ENCODE measurements around the gene TRAF1.

TRAF1 gene

GRCh38 chr9:120904061-120904977, 22.3 kb downstream of the TRAF1 start:
- DNase-seq = no peak

DNA sequence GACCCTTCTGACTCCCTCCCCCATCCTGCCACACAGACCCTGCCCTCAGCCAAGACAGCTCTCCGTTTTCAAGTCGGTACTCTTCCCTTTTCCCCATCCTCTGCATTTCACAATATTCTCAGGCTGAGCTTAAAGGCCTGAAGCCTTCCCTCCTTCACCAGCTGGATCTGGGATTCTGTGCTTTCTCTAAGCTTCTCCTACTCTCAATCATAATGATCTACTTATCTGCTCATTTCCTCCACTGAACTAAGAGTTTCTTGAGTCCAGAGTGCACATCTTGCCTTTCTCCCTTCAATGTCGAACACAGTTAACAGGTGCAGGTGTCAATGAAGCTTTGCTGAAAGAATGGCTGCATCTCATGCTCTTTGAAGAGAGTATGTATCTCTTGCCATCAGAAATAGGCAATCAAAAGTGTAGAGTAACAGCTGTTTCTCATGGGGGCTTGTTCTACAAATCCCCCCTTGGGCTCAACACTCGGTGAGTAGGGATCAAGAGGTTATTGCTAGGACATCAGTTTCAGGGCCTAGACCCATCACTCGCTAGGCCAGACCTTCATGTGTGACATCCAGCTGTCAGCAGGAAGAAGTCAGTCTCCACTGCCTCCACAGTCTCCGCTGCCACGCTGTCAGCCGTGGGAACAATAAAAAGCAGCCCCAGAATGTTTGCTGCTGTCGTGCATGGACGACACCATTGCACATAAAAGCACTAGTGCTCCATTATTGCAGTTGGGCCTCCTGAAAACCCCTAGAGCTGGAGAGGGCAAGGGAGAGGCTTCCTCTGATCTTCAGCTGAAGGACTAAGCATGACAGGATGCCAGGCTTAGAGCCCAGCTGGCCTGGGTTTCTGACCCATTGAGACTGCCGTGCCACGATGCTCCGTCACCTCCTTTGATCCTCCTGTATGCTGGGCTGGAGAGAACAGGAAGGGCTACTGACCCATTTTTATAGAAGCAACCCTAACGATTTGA, 23.7 kb downstream of the TRAF1 start:
- no peak for DNase-seq

DNA sequence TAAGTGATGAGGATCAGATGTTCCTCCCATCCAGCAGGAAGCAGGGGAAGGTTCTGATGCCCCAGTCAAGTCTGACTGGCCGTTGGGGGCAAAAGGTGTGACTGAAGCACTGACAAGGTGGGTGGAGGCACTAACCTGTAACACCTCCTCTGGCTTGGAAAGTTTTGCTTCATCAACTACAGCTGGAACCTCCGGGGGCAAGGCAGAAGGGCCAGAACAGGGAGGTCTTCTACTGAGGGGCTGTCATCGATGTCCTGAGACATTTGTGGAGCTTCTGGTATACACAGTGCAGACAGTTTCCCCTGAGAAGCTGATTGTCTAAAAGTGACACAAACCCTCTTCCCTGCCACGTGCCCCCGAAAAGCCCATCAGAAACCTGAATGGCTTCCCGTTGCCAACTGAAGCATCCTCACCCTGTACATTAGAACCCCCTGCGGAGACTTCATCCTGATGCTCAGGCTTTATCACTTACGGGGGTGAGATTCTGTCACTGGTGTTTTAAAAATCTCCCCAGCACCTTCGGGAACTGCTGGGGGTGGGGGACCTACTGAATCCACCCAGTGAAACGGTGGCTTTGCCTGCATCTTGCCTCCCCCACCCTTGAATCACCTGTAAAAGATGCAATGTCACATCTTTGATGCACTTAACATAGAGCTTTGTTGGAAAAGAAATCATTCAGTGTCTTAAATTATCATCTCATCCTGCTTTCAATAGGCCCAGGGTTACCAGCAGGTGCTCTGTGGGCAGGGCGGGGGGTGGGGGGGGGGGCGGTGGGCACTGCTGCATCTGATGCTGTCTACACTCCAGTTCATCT, 24.6 kb downstream of the TRAF1 start:
- no peak for DNase-seq

- no peak for DNase-seq
Measured at GRCh38 chr9:120900824-120901223, 25.8 kb downstream of the TRAF1 start.

DNA sequence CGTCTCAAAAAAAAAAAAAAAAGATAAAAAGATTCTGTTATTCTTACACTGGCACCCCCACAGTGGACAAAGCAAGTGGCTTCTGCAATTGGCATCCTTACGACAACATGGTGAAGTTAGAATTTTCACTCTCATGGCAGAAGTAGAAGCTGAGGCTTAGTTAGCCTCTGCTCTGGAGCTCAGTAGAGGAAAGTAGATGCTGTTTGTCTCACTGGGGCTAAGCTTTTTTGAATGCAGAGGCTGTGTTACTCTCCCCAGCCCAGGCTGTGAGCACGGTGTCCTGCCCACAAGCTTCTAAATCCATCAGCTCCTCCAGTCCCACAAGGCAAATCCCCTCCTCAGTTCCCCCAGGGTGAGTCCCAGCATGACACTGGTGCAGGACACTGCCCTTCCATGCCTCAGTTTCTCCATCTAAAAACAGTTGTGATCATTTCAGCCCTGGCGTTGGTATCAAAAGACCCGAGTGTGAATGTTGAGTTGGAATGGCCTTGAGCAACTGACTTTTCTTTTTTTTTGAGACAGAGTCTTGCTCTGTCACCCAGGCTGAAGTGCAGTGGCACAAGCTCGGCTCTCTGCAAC, 27.0 kb downstream of the TRAF1 start:
- DNase-seq = no peak

DNA sequence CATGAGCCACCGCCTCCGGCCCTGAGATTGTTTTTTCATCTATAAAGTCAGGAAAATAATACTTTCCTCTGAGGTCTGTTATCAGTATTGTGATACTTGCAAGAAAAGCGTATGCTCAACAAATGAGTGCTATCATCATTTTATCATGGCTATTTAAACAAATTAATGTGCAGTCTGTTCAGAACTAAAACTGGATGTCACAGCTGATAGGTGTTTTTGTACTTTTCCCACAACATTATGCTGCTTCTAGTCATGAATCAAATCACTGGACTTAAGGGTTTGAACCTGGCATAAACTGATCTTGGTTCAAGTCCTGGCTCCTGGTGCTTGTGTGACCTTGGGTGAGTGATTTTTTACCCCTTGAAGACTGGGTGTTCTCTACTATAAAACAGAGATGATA, 28.2 kb downstream of the TRAF1 start:
- DNase-seq = no peak

GRCh38 chr9:120895951-120896350, 30.6 kb downstream of the TRAF1 start:
- no peak for DNase-seq

DNA sequence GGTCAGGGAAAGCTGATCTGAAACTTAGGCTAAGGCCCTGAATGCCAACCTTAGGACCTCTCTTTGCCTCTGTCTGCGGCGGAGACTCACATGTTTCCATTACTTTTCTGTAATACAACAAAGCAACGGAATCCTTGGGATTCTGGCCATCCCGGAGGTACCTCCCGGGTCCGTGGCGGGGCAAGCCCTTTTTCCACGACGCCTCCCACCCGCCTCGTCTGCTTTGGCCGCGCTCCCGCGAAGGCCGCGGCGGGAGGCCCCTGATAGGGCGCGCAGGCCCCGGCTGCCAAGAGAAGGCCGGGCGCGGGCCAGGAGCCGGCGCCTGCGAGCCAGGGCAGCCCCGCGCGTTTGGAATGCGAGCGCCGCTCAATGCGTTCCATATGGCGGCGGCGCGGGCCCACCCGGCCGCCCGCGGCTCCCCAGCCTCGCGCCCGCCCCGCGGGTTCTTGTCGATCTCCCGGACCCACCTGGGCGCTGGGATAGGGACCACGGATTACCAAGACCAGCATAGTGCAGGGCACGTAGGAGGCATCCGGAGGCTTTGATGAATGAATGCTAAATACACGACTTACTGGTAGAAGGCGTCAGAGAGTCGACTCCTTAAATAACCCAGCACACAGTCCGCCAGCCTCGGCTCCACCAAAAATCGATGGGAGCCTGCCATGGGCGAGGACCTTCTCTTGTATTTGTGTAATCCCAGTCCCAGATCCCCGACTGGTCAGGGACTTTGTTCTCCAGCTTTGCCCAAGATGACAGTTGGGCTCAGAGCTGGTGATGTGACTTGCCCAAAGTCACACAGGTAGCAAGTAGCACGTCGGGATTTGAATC, 32.1 kb downstream of the TRAF1 start:
- DNase-seq = no peak

DNA sequence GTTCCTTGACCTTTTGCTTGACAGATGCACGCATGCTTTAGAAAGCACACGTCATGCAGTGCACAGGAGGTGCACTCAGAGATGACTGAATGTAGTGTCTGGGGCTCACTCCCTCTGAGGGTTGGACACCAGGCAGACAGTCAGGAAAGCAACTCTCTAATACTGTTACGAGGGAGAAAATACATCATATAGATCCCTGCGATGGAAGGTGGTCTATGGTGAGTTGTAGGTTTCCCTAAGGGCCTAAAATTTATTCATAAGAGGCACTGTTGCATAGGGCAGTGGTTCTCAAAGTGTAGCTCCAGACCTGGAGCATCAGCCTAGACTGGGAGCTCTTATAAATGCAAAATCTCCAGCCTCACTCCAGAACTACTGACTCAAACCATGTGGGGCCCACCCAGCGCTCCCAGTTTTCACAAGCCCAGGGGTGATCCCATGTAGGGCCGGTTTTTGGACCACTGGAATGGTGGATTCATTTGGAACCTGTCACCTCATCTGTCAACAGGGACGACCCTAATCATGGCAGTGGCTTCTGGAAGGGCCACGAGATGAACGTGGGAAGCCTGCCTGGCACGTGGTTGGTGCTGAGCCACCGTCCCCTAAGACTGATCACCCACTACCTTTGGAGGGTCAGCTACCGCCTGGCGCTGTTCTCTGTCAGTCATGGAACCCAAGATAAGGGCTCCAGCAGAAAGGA, 32.8 kb downstream of the TRAF1 start:
- no peak for DNase-seq

DNA sequence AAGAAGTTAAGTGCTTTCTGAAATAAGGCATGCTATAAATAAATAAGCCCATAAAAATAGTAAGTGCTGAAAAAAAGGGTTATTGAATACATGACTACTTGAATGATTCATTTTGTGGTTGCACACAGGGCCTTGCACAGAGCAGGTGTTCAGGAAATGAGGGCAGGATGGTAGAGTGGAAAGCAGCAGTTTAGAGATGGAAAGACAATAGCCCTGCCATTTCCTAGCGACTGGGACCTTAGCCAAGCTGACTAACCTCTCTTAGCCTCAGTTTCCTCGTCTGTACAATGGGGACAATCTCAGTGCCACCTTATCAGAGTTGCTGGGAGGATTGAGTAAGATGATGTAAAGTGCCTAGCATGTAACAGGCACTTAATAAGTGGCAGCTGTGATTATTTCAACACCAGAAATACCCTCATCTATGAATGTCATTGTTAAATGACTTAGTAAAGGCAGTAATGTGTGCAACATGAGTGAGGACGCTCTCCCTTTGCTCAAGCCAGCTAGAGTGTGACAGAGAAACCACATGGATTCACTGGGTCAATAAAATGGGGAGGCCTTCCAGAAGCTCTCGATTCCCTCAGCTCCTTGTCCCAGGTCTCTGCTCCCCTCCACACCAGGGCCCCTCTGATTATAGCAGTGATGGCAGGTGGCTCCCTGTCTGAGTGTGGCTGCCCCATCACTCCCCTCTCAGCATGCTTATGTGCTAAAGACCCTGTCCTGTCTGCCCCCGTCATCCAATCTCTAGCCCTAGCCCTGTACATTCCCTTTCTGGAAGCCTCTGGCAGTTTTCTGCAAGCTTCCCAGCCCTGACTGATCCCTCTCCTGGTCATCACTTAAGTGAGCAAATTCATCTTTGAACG, 33.6 kb downstream of the TRAF1 start:
- DNase-seq = no peak

DNA sequence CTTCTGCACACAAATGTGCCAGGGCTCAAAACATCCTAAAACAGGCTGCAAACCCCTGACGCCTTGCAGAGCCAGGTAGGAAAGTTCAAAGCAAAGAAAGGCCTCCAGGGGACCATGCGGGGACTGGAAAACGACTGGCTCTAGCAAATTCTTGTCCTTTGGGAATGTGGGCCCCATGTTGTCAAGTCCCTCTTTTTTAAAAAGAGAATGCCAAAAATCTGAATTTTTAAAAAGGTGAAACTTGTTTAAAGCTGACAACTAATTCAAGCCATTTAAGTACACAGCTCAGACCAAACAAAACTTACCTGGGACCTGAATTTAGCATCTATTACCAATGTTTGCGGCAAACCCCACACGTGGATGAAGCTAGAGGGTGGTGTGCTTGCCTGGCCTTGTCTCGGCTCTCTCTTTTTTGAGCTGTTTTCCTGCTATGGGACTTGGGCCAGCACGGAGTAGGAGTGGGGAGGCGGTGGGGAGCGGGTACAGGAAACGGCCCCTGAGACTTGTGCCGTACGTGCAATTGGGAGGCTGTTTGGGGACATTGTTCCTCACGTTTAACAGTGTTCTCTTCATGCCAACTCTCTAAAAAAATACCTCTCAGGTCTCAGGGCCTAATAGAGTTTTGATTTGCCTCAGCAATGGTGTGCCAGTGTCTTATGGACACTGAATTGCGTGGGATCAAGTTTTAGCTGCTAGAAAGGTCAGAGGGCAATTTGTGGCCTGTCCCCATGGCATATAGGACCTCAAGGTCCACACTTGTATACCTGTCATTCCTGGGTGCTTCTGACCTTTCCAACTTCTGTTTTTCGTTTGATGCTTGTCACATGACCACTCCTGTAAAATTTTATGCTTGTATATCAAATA, 34.5 kb downstream of the TRAF1 start:
- no peak for DNase-seq

GRCh38 chr9:120891245-120891883, 35.2 kb downstream of the TRAF1 start:
- no peak for DNase-seq

DNA sequence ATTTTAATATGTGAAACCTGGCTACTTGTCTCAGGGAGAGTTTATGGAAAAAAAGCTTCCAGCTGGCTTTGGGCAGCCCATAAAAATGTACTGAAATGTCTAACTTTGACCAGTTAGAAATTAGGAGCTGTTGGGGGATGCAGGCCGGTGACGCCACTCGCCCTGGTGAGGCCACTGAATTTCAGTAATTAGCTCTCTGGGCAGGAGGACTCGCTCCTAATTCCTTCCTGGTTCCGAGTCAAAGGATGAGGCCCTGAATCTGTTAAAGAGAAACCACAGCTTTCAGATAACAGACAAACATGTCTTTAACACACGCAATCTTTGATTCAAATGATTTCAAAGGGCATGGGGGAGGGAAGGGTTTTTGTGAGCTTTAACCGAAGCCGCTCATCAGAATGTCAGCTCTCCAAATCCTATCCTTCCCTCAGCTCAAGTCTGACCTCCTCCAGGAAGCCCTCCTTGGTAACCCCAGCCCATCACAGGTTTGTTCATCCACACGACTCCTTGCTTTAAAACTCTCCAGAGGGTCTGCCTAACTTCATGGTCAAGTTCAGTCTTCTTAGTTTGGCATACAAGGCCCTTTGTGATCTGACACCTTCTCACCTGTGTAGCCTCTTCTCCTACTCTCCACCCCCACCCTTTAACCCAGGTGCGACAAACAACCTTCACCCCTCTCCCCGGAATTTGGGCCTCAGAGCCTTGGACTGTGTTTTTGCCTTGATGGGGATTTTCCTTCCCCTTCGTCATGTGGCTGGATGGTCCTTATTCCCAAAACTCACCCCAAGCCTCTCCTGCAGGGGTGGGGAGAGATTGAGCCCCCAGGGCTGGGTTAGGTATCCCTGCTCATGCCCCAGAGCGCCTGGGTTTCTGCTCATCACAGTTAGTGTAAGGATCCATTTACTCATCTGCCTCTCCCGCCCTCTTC, 36.0 kb downstream of the TRAF1 start:
- DNase-seq = no peak

GRCh38 chr9:120889606-120890271, 36.9 kb downstream of the TRAF1 start:
- no peak for DNase-seq

GRCh38 chr9:120888626-120889025, 38.0 kb downstream of the TRAF1 start:
- DNase-seq = no peak

GRCh38 chr9:120886490-120886967, 40.1 kb downstream of the TRAF1 start:
- no peak for DNase-seq
